Measurements from ENCODE around the gene TRAF2.

- TF ChIP-seq CTCF (IDR thresholded peaks at IDR 0.05; ENCODE audit: insufficient read depth, low read length) (no peak), SPI1 (IDR thresholded peaks at IDR 0.05; ENCODE audit: borderline replicate concordance, low read depth) (no peak)
These were observed 84.0 kb downstream of the TRAF2 start for GRCh38 chr9:136970361-136970760.
